Lower leg skin (tissue), 3 donors: ENCODE results near the gene NCL.

Experiments used
- POLR2A ChIP-seq, 2 donors: fragments of 450-650 bp; IDR thresholded peaks; one replicate each; pipeline ENCODE4 v1.6.1; 2016 to 2017; ENCODE audit warnings: antibody characterized with exemption in 2 of 2, mild to moderate bottlenecking in 1 of 2, moderate library complexity in 1 of 2
- TF ChIP-seq, protein P1 (sequence below), 3 donors: fragments of 450-650 bp; IDR thresholded peaks; one replicate each; pipeline ENCODE4 v1.5.1; 2016; ENCODE audit warnings: antibody characterized with exemption in 3 of 3, mild to moderate bottlenecking in 3 of 3, moderate library complexity in 2 of 3

DNA sequence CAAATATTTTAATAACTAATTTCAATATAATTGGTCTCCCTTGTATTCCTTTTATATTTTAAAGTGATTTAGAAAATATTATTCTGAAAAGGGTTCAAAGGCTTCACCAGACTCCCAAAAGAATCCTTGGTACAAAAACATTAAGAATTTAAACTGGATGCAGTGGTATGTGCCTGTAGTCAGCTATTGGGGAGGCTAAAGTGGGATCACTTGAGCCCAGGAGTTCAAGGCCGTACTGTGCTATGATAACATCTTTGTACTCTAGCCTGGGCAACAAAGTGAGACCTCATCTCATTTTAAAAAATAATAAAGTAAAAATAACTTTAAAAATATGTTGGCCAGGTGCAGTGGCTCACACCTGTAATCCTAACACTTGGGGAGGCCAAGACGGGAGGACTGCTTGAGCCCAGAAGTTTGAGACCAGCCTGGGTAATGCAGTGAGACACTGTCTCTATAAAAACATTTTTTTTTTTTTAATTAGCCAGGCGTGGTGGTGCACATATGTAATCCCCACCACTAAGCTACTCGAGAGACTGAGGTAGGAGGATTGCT is 14.7 kb downstream of the NCL start:
- TF ChIP-seq, protein P1, sequence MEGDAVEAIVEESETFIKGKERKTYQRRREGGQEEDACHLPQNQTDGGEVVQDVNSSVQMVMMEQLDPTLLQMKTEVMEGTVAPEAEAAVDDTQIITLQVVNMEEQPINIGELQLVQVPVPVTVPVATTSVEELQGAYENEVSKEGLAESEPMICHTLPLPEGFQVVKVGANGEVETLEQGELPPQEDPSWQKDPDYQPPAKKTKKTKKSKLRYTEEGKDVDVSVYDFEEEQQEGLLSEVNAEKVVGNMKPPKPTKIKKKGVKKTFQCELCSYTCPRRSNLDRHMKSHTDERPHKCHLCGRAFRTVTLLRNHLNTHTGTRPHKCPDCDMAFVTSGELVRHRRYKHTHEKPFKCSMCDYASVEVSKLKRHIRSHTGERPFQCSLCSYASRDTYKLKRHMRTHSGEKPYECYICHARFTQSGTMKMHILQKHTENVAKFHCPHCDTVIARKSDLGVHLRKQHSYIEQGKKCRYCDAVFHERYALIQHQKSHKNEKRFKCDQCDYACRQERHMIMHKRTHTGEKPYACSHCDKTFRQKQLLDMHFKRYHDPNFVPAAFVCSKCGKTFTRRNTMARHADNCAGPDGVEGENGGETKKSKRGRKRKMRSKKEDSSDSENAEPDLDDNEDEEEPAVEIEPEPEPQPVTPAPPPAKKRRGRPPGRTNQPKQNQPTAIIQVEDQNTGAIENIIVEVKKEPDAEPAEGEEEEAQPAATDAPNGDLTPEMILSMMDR (IDR thresholded peaks at IDR 0.05): no peak
- TF ChIP-seq POLR2A (IDR thresholded peaks at IDR 0.05): no peak
